Gastrocnemius medialis (tissue), 4 donors: ENCODE results near the gene MX2. TPM values are rescaled to one million over a fixed set of nuclear protein-coding genes. Genes with fewer than 3 reads are reported as not detected.

ENCODE experiments used
- ATAC-seq, 2 donors: fragments of 150-250 bp; one replicate each; pipeline ENCODE4 v1.9.1; 2016
- DNase-seq, 2 donors: peaks; one replicate each; pipeline ENCODE4 v3.0.0-alpha.2; 2019
- H3K27ac ChIP-seq, 4 donors: fragments of 200-600 bp; sonication (generic); 1 replicate in 1 of 4; 2 replicates in 3 of 4; pipeline ENCODE4 v1.5.1; 2016 to 2018; ENCODE audit warnings: mild to moderate bottlenecking in 2 of 4, moderate library complexity in 1 of 4
- H3K27me3 ChIP-seq, 3 donors: fragments of 200-600 bp; sonication (generic) in 2 of 3; 1 replicate in 1 of 3; 2 replicates in 2 of 3; pipeline versions ENCODE4 v1.5.1 to v1.6.0; 2016 to 2019; ENCODE audit warnings: mild to moderate bottlenecking in 1 of 3, moderate library complexity in 1 of 3
- H3K36me3 ChIP-seq, 2 donors: fragments of 200-600 bp; sonication (generic) in 1 of 2; one replicate each; pipeline ENCODE4 v1.5.1; 2017 to 2018
- H3K4me1 ChIP-seq, 2 donors: fragments of 200-600 bp; sonication (generic) in 1 of 2; one replicate each; pipeline ENCODE4 v1.5.1; 2016 to 2017; ENCODE audit warnings: mild to moderate bottlenecking in 2 of 2
- H3K4me3 ChIP-seq, 4 donors: fragments of 200-600 bp; sonication (generic) in 3 of 4; 1 replicate in 1 of 4; 2 replicates in 3 of 4; pipeline ENCODE4 v1.5.1; 2016 to 2019; ENCODE audit warnings: mild to moderate bottlenecking in 2 of 4
- H3K9me3 ChIP-seq, 3 donors: fragments of 200-600 bp; sonication (generic) in 2 of 3; 1 replicate in 1 of 3; 2 replicates in 2 of 3; pipeline ENCODE4 v1.5.1; 2016 to 2019
- POLR2A ChIP-seq, 2 donors: fragments of 450-650 bp; IDR thresholded peaks; one replicate each; pipeline ENCODE4 v1.6.1; 2017; ENCODE audit warnings: antibody characterized with exemption in 2 of 2, mild to moderate bottlenecking in 2 of 2, moderate library complexity in 2 of 2
- in situ Hi-C, 4 donors: fragments of 200-750 bp; cut with MboI; loops; one replicate each; pipeline versions ENCODE4 v1.15.0 to v1.8.0; 2017; ENCODE audit warnings: low sequenced_read_pairs in 4 of 4
- intact Hi-C: fragments of 100-400 bp; cut with DNase I; formaldehyde crosslinking; loops from one replicate; pipeline ENCODE4 v1.15.1; 2023; ENCODE audit warnings: low total_unique reads
- total RNA-seq, 4 donors: library from RNA; depleted of rRNA; stranded (reverse); fragments of >200 nt; gene quantifications; one replicate each; pipeline versions ENCODE4 v1.1.0 to v1.2.3, GENCODE V29; 2016
- TF ChIP-seq, protein P1 (sequence below), 5 experiments: fragments of 450-650 bp in 3 of 5; fragments of 200-600 bp in 2 of 5; sonication (generic) in 2 of 5; IDR thresholded peaks in 4 of 5; conservative IDR thresholded peaks in 1 of 5; 1 replicate in 4 of 5; 2 replicates in 1 of 5; pipeline ENCODE4 v1.5.1; 2016 to 2019; ENCODE audit warnings: antibody characterized with exemption in 5 of 5, mild to moderate bottlenecking in 3 of 5, moderate library complexity in 3 of 5

The MX2 gene
- total RNA-seq, 4 donors from 2014 or later: 1.1 to 6.8 (median 2.2) TPM

DNA sequence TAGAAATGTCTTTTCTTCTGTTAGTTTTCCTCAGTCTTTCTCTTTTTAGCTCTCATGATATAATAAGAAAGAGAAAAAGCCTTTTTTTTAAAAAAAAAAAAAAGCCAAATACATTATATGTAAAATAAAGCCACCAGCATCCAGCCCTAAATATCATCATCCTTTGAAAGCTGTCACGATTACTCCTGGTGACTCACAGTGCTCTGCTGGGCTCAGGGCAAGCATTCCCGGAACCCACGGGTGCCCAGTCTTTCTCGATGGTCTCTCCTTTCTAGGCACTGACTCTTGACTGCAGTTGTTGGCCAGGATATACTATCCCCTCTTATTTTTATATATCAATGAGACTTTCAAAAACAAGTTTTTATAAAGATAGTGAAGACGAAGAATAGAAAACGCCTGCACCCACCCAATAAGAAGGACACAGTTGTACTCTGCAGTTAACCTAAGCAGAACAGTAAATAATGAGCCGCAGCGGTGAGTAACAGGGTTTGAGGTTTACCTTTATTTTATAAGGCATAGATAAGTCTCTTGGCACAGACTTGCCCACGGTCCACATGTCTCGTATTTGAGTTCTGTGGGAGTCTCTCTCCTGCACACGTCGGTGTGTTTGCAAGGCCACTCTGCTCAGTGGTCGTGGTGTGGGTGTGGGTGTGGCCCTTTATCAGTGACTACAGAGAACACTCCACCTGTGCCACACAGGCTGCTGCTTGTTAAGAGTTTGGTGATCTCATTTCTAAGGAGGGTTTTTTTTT, 15.7 kb upstream of the MX2 start:
- no peak for ATAC-seq
- Histone ChIP-seq H3K27me3 (peaks cover 0 to under 1% (median 0%) of the 10 kb centered on the region in 3 donors), H3K27ac (no peak overlapping the region), H3K4me1 (no peaks in the 10 kb centered on the region), H3K4me3 (no peak overlapping the region), H3K9me3 (no peaks in the 10 kb centered on the region), H3K36me3 (no peaks in the 10 kb centered on the region)
- in situ Hi-C loops (no loop called here), intact Hi-C loops (no loop called here)
- TF ChIP-seq, protein P1, sequence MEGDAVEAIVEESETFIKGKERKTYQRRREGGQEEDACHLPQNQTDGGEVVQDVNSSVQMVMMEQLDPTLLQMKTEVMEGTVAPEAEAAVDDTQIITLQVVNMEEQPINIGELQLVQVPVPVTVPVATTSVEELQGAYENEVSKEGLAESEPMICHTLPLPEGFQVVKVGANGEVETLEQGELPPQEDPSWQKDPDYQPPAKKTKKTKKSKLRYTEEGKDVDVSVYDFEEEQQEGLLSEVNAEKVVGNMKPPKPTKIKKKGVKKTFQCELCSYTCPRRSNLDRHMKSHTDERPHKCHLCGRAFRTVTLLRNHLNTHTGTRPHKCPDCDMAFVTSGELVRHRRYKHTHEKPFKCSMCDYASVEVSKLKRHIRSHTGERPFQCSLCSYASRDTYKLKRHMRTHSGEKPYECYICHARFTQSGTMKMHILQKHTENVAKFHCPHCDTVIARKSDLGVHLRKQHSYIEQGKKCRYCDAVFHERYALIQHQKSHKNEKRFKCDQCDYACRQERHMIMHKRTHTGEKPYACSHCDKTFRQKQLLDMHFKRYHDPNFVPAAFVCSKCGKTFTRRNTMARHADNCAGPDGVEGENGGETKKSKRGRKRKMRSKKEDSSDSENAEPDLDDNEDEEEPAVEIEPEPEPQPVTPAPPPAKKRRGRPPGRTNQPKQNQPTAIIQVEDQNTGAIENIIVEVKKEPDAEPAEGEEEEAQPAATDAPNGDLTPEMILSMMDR (IDR thresholded peaks at IDR 0.05 in 4 of 5, conservative IDR thresholded peaks at IDR 0.05 in 1 of 5): no peak
- TF ChIP-seq POLR2A (IDR thresholded peaks at IDR 0.05): no peak
- DNase-seq: no peak

DNA sequence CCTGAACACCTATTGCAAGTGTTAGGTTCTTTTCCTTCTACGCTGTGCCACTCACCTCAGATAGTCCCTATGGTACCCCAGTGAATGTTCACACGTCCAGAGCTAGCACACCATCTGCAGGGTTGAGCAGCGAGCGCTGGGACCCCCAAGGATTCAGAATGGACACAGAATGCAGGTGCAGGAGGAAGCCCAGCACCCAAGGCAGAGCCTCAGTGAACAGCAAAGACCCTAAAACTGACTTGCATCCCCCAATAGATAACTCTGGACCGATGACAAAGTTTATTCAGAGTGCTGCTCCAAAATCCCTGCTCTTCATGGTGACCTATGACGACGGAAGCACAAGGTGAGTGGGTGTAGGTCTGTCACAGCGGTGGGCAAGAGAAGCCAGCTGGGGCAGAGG, 15.1 kb upstream of the MX2 start:
- Histone ChIP-seq H3K4me1 (no peaks in the 10 kb centered on the region), H3K27me3 (peaks cover 0 to 4% (median 0%) of the 10 kb centered on the region in 3 donors), H3K27ac (no peak overlapping the region), H3K9me3 (no peaks in the 10 kb centered on the region), H3K36me3 (no peaks in the 10 kb centered on the region), H3K4me3 (no peak overlapping the region)
- no peak for TF ChIP-seq POLR2A (IDR thresholded peaks at IDR 0.05)
- TF ChIP-seq, protein P1 (IDR thresholded peaks at IDR 0.05 in 4 of 5, conservative IDR thresholded peaks at IDR 0.05 in 1 of 5): no peak
- intact Hi-C loops (no loop called here), in situ Hi-C loops (no loop called here)
- DNase-seq (no peak), ATAC-seq (no peak)

GRCh38 chr21:41348434-41348833, 13.4 kb upstream of the MX2 start:
- DNase-seq: no peak
- in situ Hi-C loops (no loop called here), intact Hi-C loops (no loop called here)
- Histone ChIP-seq H3K4me1 (no peaks in the 10 kb centered on the region), H3K9me3 (no peaks in the 10 kb centered on the region), H3K27ac (no peak overlapping the region), H3K27me3 (peaks cover 0 to 4% (median 3%) of the 10 kb centered on the region in 3 donors), H3K36me3 (no peaks in the 10 kb centered on the region), H3K4me3 (no peak overlapping the region)
- ATAC-seq: no peak
- no peak for TF ChIP-seq POLR2A (IDR thresholded peaks at IDR 0.05)
- TF ChIP-seq, protein P1 (IDR thresholded peaks at IDR 0.05 in 4 of 5, conservative IDR thresholded peaks at IDR 0.05 in 1 of 5): no peak

- in situ Hi-C loops (no loop called here), intact Hi-C loops (no loop called here)
- no peak for DNase-seq
- TF ChIP-seq, protein P1 (IDR thresholded peaks at IDR 0.05 in 4 of 5, conservative IDR thresholded peaks at IDR 0.05 in 1 of 5): no peak
- no peak for TF ChIP-seq POLR2A (IDR thresholded peaks at IDR 0.05)
- Histone ChIP-seq H3K27me3 (peaks cover 0 to 6% (median 4%) of the 10 kb centered on the region in 3 donors), H3K27ac (no peak overlapping the region), H3K36me3 (no peaks in the 10 kb centered on the region), H3K4me3 (no peak overlapping the region), H3K9me3 (no peaks in the 10 kb centered on the region), H3K4me1 (no peaks in the 10 kb centered on the region)
- ATAC-seq: no peak
Measured at GRCh38 chr21:41349126-41349525, 12.7 kb upstream of the MX2 start.
